HG03095 (cell line): ENCODE measurements around the gene ANKRD28.
"Not testable (repeated sequence)": the region's sequence is repeated elsewhere in the genome, so short reads cannot be mapped to it uniquely, and the experiment has no call there.

Source experiments
- ATAC-seq: cut with Tn5 transposase; IDR thresholded peaks from one replicate; pipeline ENCODE4 v1.9.1; 2021; ENCODE audit warnings: moderate library complexity; ENCODE audit not compliant: unreplicated experiment

ANKRD28 gene

GRCh38 chr3:15778332-15778858 is 19.4 kb downstream of the ANKRD28 start:
- ATAC-seq: no peak

GRCh38 chr3:15774931-15775560 is 22.7 kb downstream of the ANKRD28 start:
- not testable (repeated sequence) for ATAC-seq

- ATAC-seq: no peak
These were observed 26.3 kb downstream of the ANKRD28 start for GRCh38 chr3:15771444-15771843.

GRCh38 chr3:15769256-15769915 is 28.4 kb downstream of the ANKRD28 start:
- no peak for ATAC-seq

GRCh38 chr3:15768421-15769255 is 29.1 kb downstream of the ANKRD28 start:
- peak; percentile 85 for ATAC-seq

GRCh38 chr3:15766406-15766805 is 31.4 kb downstream of the ANKRD28 start:
- no peak for ATAC-seq

GRCh38 chr3:15758295-15758694 is 39.5 kb downstream of the ANKRD28 start:
- no peak for ATAC-seq

- no peak for ATAC-seq
These were observed 40.0 kb downstream of the ANKRD28 start for GRCh38 chr3:15757824-15758223.

GRCh38 chr3:15756505-15756904 is 41.3 kb downstream of the ANKRD28 start:
- ATAC-seq: no peak

GRCh38 chr3:15755780-15756179 is 42.0 kb downstream of the ANKRD28 start:
- no peak for ATAC-seq

- no peak for ATAC-seq
These were observed 42.6 kb downstream of the ANKRD28 start for GRCh38 chr3:15755181-15755580.

- no peak for ATAC-seq
These were observed 43.7 kb downstream of the ANKRD28 start for GRCh38 chr3:15754047-15754446.

GRCh38 chr3:15753056-15753710 is 44.6 kb downstream of the ANKRD28 start:
- no peak for ATAC-seq

- ATAC-seq: no peak
These were observed 46.9 kb downstream of the ANKRD28 start for GRCh38 chr3:15750879-15751278.

- no peak for ATAC-seq
These were observed 47.6 kb downstream of the ANKRD28 start for GRCh38 chr3:15750143-15750542.

- not testable (repeated sequence) for ATAC-seq
These were observed 51.9 kb downstream of the ANKRD28 start for GRCh38 chr3:15745896-15746295.

GRCh38 chr3:15744176-15744575 is 53.6 kb downstream of the ANKRD28 start:
- no peak for ATAC-seq

GRCh38 chr3:15743587-15744009 is 54.2 kb downstream of the ANKRD28 start:
- ATAC-seq: no peak

- not testable (repeated sequence) for ATAC-seq
These were observed 55.5 kb downstream of the ANKRD28 start for GRCh38 chr3:15742236-15742635.

GRCh38 chr3:15738616-15739005 is 59.2 kb downstream of the ANKRD28 start:
- ATAC-seq: not testable (repeated sequence)

GRCh38 chr3:15731024-15731423 is 66.8 kb downstream of the ANKRD28 start:
- ATAC-seq: no peak
